IPS-18c (cell line): ENCODE measurements around the gene RTRAF.

Experiments
- H3K4me3 ChIP-seq: 2 replicates; pipeline ENCODE4 v1.7.0; 2013; ENCODE audit warnings: low read depth, mild to moderate bottlenecking, low read length, moderate library complexity; ENCODE audit not compliant: insufficient read depth
- H3K9me3 ChIP-seq: one replicate; pipeline ENCODE4 v1.6.1; 2013; ENCODE audit warnings: mild to moderate bottlenecking, low read length, moderate library complexity; ENCODE audit not compliant: control insufficient read depth, insufficient read depth

Gene RTRAF

GRCh38 chr14:52011523-52011922 lies 22.2 kb downstream of the RTRAF start:
- Histone ChIP-seq H3K4me3 (no peak overlapping the region), H3K9me3 (no peaks in the 10 kb centered on the region)

GRCh38 chr14:52012635-52013034 lies 23.3 kb downstream of the RTRAF start:
- Histone ChIP-seq H3K9me3 (no peaks in the 10 kb centered on the region), H3K4me3 (no peak overlapping the region)

GRCh38 chr14:52013984-52014600 lies 24.7 kb downstream of the RTRAF start:
- Histone ChIP-seq H3K9me3 (no peaks in the 10 kb centered on the region), H3K4me3 (no peak overlapping the region)

DNA sequence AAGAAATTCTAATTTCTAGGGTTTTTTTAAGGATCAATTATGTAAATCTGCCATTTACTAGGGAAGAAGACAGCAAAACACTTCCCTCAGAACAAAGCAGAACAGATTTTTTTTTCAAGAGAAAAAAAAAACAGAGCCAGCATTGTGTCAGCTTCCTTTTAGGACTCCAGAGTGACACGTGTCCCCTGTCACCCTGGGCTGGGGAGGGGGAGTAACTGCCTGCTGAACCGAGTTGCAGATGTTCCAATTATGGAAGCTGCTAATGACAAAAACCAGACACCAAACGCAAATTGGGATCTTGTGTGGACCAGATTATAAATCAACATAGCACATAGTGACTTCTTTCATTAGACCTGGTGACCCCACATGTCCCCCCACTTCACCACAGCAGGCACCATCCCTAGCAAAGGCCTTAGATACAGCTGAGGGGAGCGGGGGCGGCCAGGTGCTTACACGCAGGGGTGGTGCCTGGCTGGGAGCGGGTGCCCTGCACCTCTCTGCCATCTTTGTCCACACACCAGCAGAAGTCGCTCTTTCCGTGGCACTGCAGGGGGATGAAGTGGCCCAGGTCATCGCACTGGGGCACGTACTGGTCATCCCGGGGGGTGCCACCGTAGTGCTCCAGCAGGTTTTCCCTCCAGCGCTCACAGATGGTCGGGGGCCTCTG lies 25.4 kb downstream of the RTRAF start:
- no peaks in the 10 kb centered on the region for H3K9me3 ChIP-seq
- no peak overlapping the region for H3K4me3 ChIP-seq

DNA sequence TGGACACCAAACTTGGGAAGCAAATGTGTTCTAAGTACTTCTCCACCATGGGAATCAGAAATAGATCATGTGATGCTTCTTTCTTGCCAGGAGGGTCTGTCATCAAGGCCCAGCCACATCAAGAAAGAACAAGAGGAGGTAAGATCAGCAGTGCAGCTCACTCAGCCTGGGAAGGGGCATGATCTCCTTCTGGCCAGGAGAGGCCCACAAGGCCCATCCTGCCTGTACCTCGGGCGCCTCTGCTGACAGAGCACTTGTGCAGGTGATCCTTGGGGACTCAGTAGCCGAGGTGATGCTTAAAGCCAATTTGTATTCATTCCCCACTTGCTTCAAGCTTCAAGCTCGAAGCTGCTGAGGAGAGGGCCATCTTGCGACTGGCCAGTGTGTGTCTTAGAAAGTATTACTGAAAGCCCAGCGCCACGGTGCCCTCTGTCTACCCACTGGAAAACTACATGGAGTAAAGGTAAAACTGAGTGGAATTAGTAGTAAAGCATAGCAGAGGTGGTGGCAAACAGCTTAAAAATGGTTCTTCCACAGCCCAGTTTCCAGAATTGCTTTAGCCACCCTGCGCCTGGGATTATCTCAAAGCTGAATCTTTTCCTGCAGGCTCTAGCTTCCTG lies 26.2 kb downstream of the RTRAF start:
- Histone ChIP-seq H3K9me3 (no peaks in the 10 kb centered on the region), H3K4me3 (no peak overlapping the region)

DNA sequence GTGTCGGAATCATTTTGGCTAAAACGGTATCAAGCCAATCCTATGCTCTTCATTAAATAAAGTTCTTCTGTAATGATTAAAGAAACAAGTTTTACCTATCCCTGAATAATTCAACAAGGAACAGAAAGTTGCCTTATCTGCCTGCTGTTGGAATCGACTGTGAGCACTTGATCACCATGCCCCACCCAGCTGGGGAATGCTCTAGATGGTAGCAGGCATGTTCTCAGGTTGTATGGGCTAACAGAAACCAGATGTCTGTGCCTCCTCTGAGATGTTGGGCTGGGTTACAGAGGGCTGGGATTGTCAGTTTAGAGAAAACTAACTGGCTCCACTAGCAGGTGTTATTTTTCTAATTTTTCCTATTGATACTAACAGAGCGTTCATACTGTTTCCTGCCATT lies 28.9 kb downstream of the RTRAF start:
- Histone ChIP-seq H3K9me3 (no peaks in the 10 kb centered on the region), H3K4me3 (no peak overlapping the region)

- Histone ChIP-seq H3K4me3 (no peak overlapping the region), H3K9me3 (no peaks in the 10 kb centered on the region)
These were observed 29.6 kb downstream of the RTRAF start for GRCh38 chr14:52018970-52019369.

- Histone ChIP-seq H3K4me3 (no peak overlapping the region), H3K9me3 (no peaks in the 10 kb centered on the region)
These were observed 30.9 kb downstream of the RTRAF start for GRCh38 chr14:52020161-52020714.

GRCh38 chr14:52020866-52021717 lies 31.7 kb downstream of the RTRAF start:
- Histone ChIP-seq H3K4me3 (no peak overlapping the region), H3K9me3 (no peaks in the 10 kb centered on the region)

- Histone ChIP-seq H3K9me3 (no peaks in the 10 kb centered on the region), H3K4me3 (no peak overlapping the region)
These were observed 32.7 kb downstream of the RTRAF start for GRCh38 chr14:52021957-52022600.

- Histone ChIP-seq H3K9me3 (no peaks in the 10 kb centered on the region), H3K4me3 (no peak overlapping the region)
These were observed 34.2 kb downstream of the RTRAF start for GRCh38 chr14:52023518-52023917.

DNA sequence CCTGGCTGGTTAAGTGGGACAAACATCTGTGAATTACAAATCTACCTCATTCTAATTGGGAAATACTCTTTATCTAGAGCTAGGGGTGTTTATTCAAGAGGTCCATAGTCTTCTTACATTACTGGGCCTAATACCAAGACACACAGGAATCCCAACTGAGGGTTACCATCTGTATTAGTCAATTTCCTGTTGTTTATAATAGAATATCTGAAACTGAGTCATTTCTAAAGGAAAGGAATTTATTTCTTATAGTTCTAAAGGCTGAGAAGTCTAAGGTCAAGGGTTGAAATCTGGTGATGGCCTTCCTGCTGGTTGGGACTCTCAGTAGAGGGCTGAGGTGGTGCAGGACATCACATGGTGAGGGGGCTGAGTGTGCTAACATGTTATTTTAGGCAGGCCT lies 36.0 kb downstream of the RTRAF start:
- Histone ChIP-seq H3K9me3 (no peaks in the 10 kb centered on the region), H3K4me3 (no peak overlapping the region)

- H3K4me3 ChIP-seq: no peak overlapping the region
- no peaks in the 10 kb centered on the region for H3K9me3 ChIP-seq
These were observed 36.8 kb downstream of the RTRAF start for GRCh38 chr14:52026017-52026660.

GRCh38 chr14:52026901-52027300 lies 37.6 kb downstream of the RTRAF start:
- Histone ChIP-seq H3K4me3 (no peak overlapping the region), H3K9me3 (no peaks in the 10 kb centered on the region)

GRCh38 chr14:52029881-52030280 lies 40.5 kb downstream of the RTRAF start:
- H3K4me3 ChIP-seq: no peak overlapping the region

GRCh38 chr14:52031781-52032180 lies 42.4 kb downstream of the RTRAF start:
- Histone ChIP-seq H3K4me3 (no peak overlapping the region), H3K9me3 (no peaks in the 10 kb centered on the region)

More at GRCh38 chr14:52029881-52030280, 40.5 kb downstream of the RTRAF start:
- no peaks in the 10 kb centered on the region for H3K9me3 ChIP-seq
